Measurements from ENCODE around the gene ATF4.

ATF4 gene

DNA sequence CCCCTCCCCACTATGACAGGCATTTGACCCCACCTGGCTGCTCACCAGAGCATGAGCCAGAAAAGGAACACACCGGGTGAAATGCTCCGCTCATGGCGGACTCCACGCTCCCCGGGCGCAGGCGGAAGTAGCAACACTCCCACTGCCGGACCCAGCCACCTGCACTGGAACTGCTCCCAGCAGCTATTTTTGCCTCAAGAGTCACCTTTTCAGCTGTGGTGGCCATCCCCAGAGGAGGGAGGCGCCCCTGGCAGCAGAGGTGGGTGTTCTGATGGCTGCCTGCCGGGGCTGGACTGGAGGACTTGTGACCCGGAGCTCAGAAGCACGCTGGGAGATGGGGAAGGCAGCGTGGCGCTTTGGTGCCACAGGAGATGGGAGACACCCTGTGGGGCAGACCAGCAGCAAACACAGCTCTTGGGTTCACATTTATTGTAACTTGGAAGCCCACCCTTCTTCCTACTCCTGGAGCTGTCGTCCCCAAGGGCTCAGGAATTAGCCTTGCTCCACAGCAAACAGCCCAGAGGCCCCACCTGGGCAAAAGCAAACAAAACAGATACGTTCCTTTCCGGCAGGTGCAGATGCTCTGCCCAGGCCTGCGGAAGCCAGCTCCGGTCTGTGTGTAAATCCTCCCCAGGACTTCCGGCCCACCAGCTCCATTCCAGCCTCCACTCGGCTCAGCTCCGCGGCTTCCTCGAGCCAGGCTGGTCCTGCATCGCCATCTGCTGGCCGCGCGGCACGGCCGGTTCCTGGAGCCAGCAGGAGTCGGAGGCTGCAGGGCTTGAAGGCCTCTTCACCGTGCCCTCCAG, 8.5 kb downstream of the ATF4 start:
- in situ Hi-C loops (cut with MboI; ENCODE audit: low pct_unique_long_range_greater_than_20kb, low sequenced_read_pairs, unreplicated experiment), result no loop called here
- TF ChIP-seq, protein P1, sequence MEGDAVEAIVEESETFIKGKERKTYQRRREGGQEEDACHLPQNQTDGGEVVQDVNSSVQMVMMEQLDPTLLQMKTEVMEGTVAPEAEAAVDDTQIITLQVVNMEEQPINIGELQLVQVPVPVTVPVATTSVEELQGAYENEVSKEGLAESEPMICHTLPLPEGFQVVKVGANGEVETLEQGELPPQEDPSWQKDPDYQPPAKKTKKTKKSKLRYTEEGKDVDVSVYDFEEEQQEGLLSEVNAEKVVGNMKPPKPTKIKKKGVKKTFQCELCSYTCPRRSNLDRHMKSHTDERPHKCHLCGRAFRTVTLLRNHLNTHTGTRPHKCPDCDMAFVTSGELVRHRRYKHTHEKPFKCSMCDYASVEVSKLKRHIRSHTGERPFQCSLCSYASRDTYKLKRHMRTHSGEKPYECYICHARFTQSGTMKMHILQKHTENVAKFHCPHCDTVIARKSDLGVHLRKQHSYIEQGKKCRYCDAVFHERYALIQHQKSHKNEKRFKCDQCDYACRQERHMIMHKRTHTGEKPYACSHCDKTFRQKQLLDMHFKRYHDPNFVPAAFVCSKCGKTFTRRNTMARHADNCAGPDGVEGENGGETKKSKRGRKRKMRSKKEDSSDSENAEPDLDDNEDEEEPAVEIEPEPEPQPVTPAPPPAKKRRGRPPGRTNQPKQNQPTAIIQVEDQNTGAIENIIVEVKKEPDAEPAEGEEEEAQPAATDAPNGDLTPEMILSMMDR (IDR thresholded peaks at IDR 0.05; ENCODE audit: extremely low read depth, insufficient read depth, missing control alignments), result peak; percentile 100
- DNase-seq (ENCODE audit: low spot score), result peak; percentile 88

GRCh38 chr22:39529487-39529851, 9.1 kb downstream of the ATF4 start:
- TF ChIP-seq, protein P1 (IDR thresholded peaks at IDR 0.05; ENCODE audit: extremely low read depth, insufficient read depth, missing control alignments), result no peak
- in situ Hi-C loops (cut with MboI; ENCODE audit: low pct_unique_long_range_greater_than_20kb, low sequenced_read_pairs, unreplicated experiment), result no loop called here
- no peak for DNase-seq (ENCODE audit: low spot score)

GRCh38 chr22:39530116-39530515, 9.8 kb downstream of the ATF4 start:
- in situ Hi-C loops (cut with MboI; ENCODE audit: low pct_unique_long_range_greater_than_20kb, low sequenced_read_pairs, unreplicated experiment), result loop anchor here (10.0 kb wide), 2 partner anchors 505 to 825 kb away; no protein-coding TSS in a partner anchor
- TF ChIP-seq, protein P1 (IDR thresholded peaks at IDR 0.05; ENCODE audit: extremely low read depth, insufficient read depth, missing control alignments), result no peak

GRCh38 chr22:39530692-39531331, 10.4 kb downstream of the ATF4 start:
- no peak for DNase-seq (ENCODE audit: low spot score)
- TF ChIP-seq, protein P1 (IDR thresholded peaks at IDR 0.05; ENCODE audit: extremely low read depth, insufficient read depth, missing control alignments), result no peak
- in situ Hi-C loops (cut with MboI; ENCODE audit: low pct_unique_long_range_greater_than_20kb, low sequenced_read_pairs, unreplicated experiment), result loop anchor here (10.0 kb wide), 2 partner anchors 504 to 824 kb away; no protein-coding TSS in a partner anchor

More at GRCh38 chr22:39530116-39530515, 9.8 kb downstream of the ATF4 start:
- DNase-seq (ENCODE audit: low spot score), result no peak

DNA sequence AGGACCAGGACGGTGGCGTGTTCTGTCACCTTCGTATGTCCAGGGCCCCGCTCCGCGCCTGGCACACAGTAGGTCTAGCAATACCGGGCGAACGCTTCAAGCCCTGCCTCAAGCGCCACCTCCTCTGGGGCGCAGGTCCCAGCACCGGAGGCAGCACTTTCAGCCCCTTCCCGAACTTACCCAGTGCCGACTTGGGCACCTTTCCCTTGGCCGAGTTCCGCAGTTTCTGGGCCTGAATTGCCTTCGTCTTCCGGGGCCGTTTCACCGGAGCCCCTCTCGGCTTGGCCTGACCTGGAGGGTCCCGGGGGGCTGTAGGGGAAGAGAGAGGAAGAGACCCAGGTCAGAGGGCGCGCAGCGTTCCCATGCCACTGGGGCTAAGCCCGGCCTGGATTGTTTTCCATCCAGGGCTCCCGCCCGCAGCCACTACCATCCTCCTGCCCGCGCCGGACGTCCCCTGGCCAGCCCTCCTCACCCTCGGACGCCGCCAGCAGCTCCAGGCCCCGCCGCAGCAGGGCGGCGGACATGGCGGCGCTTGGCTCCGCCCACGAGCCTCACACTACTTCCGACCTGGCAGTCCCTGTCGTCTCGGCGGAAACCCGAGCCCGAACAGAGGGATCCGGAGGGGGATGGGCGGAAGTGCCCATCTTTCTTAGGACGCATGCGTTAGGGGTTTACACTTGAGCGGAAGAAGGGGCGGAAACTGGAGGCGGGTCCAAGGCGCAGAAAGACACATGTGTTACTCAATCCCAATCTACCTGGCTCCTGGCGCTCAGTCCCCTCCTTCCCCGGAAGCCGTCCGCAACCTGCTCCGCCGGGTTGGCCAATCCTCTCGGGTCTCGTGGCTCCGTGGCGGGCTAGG, 12.1 kb downstream of the ATF4 start, which contains the start of gene RPS19BP1:
RPS19BP1 (minus strand) TSS at position 534 of the 859 bp plus-strand sequence; CDS start at position 524, 10 bp downstream.
- TF ChIP-seq, protein P1 (IDR thresholded peaks at IDR 0.05; ENCODE audit: extremely low read depth, insufficient read depth, missing control alignments), result no peak
- DNase-seq (ENCODE audit: low spot score), result peak; percentile 98
- in situ Hi-C loops (cut with MboI; ENCODE audit: low pct_unique_long_range_greater_than_20kb, low sequenced_read_pairs, unreplicated experiment), result loop anchor here (10.0 kb wide), 2 partner anchors 502 to 822 kb away; no protein-coding TSS in a partner anchor

- in situ Hi-C loops (cut with MboI; ENCODE audit: low pct_unique_long_range_greater_than_20kb, low sequenced_read_pairs, unreplicated experiment), result loop anchor here (10.0 kb wide), 2 partner anchors 501 to 821 kb away; no protein-coding TSS in a partner anchor
- TF ChIP-seq, protein P1 (IDR thresholded peaks at IDR 0.05; ENCODE audit: extremely low read depth, insufficient read depth, missing control alignments), result no peak
- DNase-seq (ENCODE audit: low spot score), result no peak
Observed at GRCh38 chr22:39534092-39534506, 13.7 kb downstream of the ATF4 start.

All from GM13977 (cell line).